IPS-20b (cell line): ENCODE measurements around the gene WRNIP1.
"Not testable (repeated sequence)": the region's sequence is repeated elsewhere in the genome, so short reads cannot be mapped to it uniquely, and the experiment has no call there.

ENCODE experiments used
- H3K27ac ChIP-seq: one replicate; pipeline ENCODE4 v1.5.1; 2013; ENCODE audit warnings: low read length
- H3K27me3 ChIP-seq: 2 replicates; pipeline ENCODE4 v1.6.1; 2013; ENCODE audit warnings: mild to moderate bottlenecking, low read length, inconsistent platforms; ENCODE audit not compliant: insufficient read depth
- H3K36me3 ChIP-seq: 2 replicates; pipeline ENCODE4 v1.6.1; 2013; ENCODE audit warnings: low read depth, mild to moderate bottlenecking, inconsistent platforms, low read length, moderate library complexity; ENCODE audit not compliant: insufficient read depth
- H3K4me1 ChIP-seq: 2 replicates; pipeline ENCODE4 v1.6.1; 2013; ENCODE audit warnings: mild to moderate bottlenecking, control low read depth, inconsistent platforms, low read length, moderate library complexity; ENCODE audit not compliant: insufficient read depth
- H3K4me3 ChIP-seq: 2 replicates; pipeline ENCODE4 v1.5.1; 2013; ENCODE audit warnings: mild to moderate bottlenecking, low read length, inconsistent platforms
- H3K9ac ChIP-seq: 2 replicates; pipeline ENCODE4 v1.6.1; 2013; ENCODE audit warnings: low read depth, mild to moderate bottlenecking, inconsistent platforms, low read length, moderate library complexity
- H3K9me3 ChIP-seq: 2 replicates; pipeline ENCODE4 v1.6.1; 2013; ENCODE audit warnings: mild to moderate bottlenecking, low read depth, low read length, inconsistent platforms; ENCODE audit not compliant: insufficient read depth

The WRNIP1 gene

DNA sequence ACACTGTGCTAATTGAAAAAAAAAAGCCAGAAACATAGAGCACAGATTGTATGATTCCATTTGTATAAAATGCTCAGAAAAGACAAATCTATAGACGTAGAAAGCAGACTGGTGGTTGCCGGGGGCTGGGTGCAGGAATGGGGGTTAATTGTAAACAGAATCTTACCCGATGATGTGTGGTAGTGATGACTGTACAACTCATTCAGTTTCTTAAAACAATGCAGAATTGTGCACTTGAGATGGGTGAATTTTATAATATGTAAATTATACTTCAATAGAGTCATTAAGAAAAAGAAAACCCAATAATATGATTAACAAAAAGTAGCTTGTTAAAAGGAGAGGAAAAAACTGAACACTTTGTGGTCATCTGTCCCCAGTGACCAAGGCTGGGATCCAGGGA is 10.8 kb upstream of the WRNIP1 start:
- Histone ChIP-seq H3K4me1 (no peaks in the 10 kb centered on the region; the same call in 1 of the 2 replicates), H3K9me3 (no peaks in the 10 kb centered on the region), H3K36me3 (no peaks in the 10 kb centered on the region), H3K4me3 (no peak overlapping the region), H3K27ac (no peak overlapping the region), H3K27me3 (no peaks in the 10 kb centered on the region), H3K9ac (no peak overlapping the region)

DNA sequence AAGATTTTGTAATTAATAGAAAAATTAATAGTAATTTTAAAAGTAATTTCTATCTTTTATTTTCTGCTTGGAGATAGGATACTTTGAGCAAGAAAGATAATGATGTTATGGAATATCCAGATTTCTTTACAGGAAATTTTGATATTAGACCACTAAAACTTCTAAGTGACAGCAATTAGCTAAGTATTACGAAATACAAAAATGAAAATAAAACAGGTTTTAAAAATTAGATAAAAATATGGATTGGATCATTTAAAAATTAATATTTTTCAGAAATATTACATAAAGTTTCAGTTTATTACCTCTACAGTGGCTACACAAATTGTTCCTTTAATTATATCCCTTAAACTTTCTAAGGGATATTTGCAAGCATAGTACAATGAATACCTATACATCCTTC is 10.3 kb upstream of the WRNIP1 start:
- no peak overlapping the region for H3K27ac ChIP-seq
- H3K9me3 ChIP-seq = no peaks in the 10 kb centered on the region
- H3K4me1 ChIP-seq = no peaks in the 10 kb centered on the region; the same call in 1 of the 2 replicates
- no peaks in the 10 kb centered on the region for H3K36me3 ChIP-seq
- H3K9ac ChIP-seq = no peak overlapping the region
- no peaks in the 10 kb centered on the region for H3K27me3 ChIP-seq
- H3K4me3 ChIP-seq = no peak overlapping the region

DNA sequence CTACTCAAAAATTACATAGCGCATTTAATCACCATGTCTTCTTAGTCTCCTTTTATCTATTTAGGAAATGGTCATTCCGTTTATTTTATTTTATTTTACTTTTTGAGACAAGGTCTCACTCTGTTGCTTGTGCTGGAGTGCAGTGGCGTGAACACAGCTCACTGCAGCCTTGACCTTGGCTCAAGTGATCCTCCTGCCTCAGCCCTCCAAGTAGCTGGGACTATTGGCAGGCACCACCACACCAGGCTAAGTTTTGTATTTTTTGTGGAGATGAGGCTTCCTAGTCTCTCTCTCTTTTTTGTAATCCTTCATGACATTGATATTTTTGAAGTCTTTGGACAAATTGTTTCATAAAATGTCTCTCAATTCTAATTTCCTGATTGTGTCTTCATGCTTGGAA is 9.7 kb upstream of the WRNIP1 start:
- Histone ChIP-seq H3K9ac (no peak overlapping the region), H3K27me3 (no peaks in the 10 kb centered on the region), H3K9me3 (no peaks in the 10 kb centered on the region), H3K4me3 (no peak overlapping the region), H3K27ac (no peak overlapping the region), H3K4me1 (no peaks in the 10 kb centered on the region), H3K36me3 (no peaks in the 10 kb centered on the region)

DNA sequence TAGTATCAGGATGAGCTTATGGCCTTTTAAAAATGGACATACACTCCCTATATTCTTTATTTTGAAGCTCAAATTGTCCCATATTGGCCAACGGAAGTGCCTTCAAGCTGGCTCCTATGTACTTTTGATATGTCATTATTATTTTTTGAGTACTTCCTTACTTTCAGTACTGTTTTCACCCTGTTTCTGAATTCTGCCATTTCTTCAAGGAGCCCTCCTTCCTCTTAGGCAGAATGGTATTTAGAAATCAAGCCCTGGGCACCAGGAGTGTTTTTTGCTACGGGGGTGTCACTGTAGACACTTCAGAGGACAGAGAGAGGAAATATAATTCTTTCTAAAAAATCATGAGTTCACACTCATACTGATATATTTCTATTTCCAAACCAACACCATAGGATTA is 9.0 kb upstream of the WRNIP1 start:
- Histone ChIP-seq H3K9me3 (no peaks in the 10 kb centered on the region), H3K4me1 (no peaks in the 10 kb centered on the region), H3K27me3 (no peaks in the 10 kb centered on the region), H3K27ac (no peak overlapping the region), H3K36me3 (no peaks in the 10 kb centered on the region), H3K9ac (no peak overlapping the region), H3K4me3 (no peak overlapping the region)

DNA sequence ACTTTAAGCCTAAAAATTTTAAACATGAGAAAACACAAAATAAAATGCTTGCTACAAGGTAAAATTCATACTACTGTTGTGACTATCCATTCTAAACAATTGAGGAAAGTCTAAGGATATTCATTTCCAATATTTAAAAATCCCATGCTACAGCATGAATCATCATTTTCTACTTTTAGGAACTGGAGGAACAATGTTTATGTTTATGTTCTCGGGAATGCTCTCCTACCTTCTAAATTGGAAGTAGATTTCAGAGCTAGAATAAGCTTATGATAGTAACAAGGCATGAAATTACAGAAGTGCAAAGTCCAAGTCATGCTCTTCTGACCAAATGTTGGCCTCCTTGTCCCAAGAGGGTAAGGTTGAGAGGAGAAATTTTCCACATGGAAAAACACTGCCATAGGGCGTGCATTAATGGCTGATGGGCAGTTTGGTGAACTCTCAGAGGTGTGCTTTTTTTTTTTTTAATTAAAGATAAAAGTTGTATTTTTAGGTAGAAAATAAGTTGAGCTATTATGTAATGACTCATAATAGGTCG is 8.4 kb upstream of the WRNIP1 start:
- no peak overlapping the region for H3K9ac ChIP-seq
- H3K27ac ChIP-seq = no peak overlapping the region
- no peaks in the 10 kb centered on the region for H3K4me1 ChIP-seq
- no peaks in the 10 kb centered on the region for H3K9me3 ChIP-seq
- no peaks in the 10 kb centered on the region for H3K27me3 ChIP-seq
- H3K36me3 ChIP-seq = no peaks in the 10 kb centered on the region
- no peak overlapping the region for H3K4me3 ChIP-seq

DNA sequence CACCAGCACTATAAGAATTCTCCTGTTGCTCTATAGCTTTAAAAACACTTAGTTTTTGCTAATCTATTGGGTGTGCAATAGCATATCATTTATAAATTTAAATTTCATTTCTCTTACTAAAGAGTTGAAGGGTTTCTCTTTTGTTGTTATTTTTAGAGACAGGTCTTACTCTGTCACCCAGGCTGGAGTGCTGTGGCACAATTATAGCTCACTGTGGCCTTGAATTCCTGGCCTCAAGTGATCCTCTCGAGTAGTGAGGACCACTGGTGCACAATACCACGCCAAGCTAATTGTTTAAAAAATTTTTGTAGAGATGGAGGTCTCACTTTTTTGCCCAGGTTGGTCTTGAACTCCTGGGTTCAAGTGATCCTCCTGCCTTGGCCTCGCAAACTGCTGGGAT is 6.2 kb upstream of the WRNIP1 start:
- Histone ChIP-seq H3K36me3 (no peaks in the 10 kb centered on the region), H3K4me1 (no peaks in the 10 kb centered on the region), H3K27me3 (no peaks in the 10 kb centered on the region), H3K27ac (no peak overlapping the region), H3K9me3 (no peaks in the 10 kb centered on the region), H3K9ac (no peak overlapping the region), H3K4me3 (no peak overlapping the region)

DNA sequence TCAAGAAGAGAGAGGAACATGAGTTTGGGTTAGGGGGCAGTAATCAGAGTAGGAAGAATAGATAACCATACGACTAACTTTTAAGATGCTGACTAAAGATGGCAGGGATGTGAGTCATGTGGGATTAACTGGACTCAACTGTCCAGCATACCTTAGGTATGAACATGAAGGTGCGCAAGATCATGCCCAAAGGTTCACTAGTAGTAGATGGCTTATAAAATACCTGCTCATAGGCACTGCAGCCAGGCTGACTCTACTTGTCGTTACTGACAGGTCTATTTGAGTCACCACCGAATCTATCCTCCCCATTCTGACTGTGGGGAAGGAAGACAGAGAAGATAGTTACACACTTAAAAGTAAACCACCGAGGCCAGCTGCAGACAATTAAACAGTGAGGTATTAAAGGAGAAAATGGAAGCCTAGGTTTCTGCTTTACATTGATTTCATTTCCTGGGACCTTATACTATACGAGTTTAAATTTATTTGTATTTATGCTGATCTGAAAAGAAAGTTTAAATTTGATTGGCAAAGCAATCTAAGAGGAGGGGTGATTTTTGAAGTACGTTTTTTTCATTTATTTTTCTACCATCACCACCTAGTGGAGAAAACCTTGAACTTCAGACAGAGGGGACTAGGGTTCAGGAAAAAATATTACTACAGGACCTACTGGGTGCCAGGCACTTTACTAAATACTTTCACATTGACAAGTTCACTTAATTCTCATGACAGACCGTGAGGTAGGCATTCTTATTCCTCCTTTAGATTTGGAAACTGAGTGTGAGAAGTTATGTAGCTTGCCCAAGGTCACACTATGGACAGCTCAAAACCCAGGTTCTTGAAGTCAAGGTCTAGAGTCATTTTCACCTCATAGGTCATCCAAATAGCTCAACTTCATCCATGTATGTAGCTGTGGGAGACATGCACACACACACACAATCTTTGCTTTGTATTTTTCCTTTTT is 4.0 kb upstream of the WRNIP1 start:
- H3K9me3 ChIP-seq = no peaks in the 10 kb centered on the region
- no peak overlapping the region for H3K9ac ChIP-seq
- H3K36me3 ChIP-seq = no peaks in the 10 kb centered on the region
- H3K4me1 ChIP-seq = no peaks in the 10 kb centered on the region
- no peak overlapping the region for H3K4me3 ChIP-seq
- no peak overlapping the region for H3K27ac ChIP-seq
- no peaks in the 10 kb centered on the region for H3K27me3 ChIP-seq

DNA sequence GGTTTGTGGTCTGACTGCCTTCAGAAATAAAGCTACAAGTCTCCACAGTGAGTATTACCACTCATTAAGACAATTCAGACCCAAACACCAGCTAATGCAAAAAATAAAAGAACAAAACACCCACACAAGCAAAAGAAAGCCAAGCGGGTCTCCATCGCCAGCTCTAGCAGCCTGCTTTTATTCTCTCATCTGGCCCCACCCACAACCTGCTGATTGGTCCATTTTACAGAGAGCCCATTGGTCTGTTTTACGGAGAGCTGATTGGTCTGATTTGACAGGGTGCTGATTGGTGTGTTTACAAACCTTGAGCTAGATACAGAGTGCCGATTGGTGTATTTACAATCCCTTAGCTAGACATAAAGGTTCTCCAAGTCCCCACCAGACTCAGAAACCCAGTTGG is 2.3 kb upstream of the WRNIP1 start:
- H3K27me3 ChIP-seq, H3K9me3 ChIP-seq, H3K4me3 ChIP-seq: not testable (repeated sequence)

DNA sequence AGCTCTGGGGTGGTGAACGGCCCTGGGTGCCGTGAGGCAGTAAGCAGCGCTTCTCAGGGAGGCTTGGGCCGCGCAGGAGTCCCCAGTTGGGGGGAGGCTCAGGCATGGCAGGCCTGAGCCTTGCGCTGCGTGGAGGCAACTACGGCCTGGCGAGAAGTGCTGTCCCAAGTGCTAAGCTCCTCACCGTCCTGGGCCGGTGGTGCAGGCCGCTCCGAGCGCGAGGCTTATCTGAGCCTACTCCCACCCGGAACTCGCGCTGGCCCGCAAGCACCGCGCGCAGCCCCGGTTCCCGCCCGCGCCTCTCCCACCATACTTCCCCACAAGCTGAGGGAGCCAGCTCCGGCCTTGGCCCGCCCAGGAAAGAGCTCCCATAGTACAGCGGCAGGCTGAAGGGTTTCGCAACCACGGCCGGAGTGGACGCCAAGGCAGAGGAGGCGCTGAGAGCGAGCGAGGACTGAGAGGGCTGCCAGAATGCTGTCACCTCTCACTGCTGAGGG is 1.8 kb upstream of the WRNIP1 start:
- H3K9ac ChIP-seq = no peak overlapping the region
- H3K9me3 ChIP-seq = no peaks in the 10 kb centered on the region
- H3K4me3 ChIP-seq = no peak overlapping the region
- no peaks in the 10 kb centered on the region for H3K27me3 ChIP-seq
- no peak overlapping the region for H3K27ac ChIP-seq
- H3K4me1 ChIP-seq = peaks cover 14% of the 10 kb centered on the region; the same call in 1 of the 2 replicates
- no peaks in the 10 kb centered on the region for H3K36me3 ChIP-seq

More for the DNA sequence above, 2.3 kb upstream of the WRNIP1 start:
- peaks cover 11% of the 10 kb centered on the region; the same call in 1 of the 2 replicates for H3K4me1 ChIP-seq
- not testable (repeated sequence) for H3K9ac ChIP-seq, H3K27ac ChIP-seq, H3K36me3 ChIP-seq

DNA sequence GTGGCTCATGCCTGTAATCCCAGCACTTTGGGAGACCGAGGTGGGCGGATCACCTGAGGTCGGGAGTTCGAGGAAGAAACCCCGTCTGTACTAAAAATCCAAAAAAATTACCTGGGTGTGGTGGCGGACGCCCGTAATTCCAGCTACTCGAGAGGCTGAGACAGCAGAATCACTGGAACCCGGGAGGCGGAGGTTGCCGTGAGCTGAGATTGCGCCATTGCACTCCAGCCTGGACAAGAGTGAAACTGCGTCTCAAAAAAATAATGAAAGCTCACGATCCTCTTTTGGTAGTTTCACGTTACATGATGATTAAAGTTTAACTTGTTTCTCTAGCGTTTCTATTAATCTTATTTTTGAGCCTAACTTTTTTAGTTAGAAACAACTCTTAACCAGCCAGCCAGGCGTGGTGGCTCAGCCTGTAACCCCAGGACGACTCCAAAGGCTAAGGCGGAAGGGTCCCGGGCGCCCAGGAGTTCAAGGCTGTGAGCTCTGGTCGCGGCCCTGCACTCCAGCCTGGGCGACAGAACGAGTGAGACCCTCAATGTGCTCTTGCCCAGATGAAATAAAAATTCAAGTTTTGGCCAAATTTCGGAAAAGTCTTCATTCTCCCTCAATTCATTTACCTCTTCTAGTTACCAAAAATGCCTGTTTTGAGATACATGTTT is 1.2 kb upstream of the WRNIP1 start:
- H3K4me3 ChIP-seq = peak overlapping the region; percentile 87
- peaks cover 14% of the 10 kb centered on the region; the same call in 1 of the 2 replicates for H3K4me1 ChIP-seq
- H3K27ac ChIP-seq = no peak overlapping the region
- no peaks in the 10 kb centered on the region for H3K9me3 ChIP-seq
- H3K27me3 ChIP-seq = no peaks in the 10 kb centered on the region
- no peaks in the 10 kb centered on the region for H3K36me3 ChIP-seq
- H3K9ac ChIP-seq = peak overlapping the region; percentile 79; the same call in 1 of the 2 replicates

DNA sequence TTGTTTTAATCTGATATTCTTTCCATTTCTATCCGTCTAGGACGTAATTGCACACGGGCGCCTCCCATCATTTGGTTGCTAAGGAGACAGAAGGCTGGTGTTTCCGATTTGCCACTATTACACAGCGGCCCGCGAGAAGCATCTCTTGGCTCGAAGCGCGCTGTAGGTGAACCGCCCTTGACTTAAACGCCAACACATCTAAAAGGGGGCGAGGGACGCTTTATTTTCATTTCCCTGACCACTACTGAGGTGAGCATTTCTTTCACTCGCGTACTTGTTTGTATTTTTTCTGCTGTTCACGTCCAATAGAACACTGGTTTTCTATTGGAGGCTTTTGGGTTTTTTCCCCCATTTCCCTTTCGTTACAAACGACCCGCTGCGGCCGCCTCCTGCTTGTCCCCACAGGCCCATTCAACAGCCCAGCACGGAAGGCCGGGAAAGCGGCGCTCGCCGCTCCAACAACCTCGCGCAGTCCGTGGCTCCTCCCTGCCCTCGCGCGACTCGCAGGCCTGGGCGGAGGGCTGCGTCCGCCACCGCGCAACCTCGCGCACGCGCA is 505 bp upstream of the WRNIP1 start:
- Histone ChIP-seq H3K9me3 (no peaks in the 10 kb centered on the region), H3K4me1 (peaks cover 17% of the 10 kb centered on the region; the same call in 1 of the 2 replicates), H3K4me3 (peak overlapping the region; percentile 87), H3K27me3 (no peaks in the 10 kb centered on the region), H3K27ac (no peak overlapping the region), H3K9ac (peak overlapping the region; percentile 79; the same call in 1 of the 2 replicates), H3K36me3 (no peaks in the 10 kb centered on the region)
